Fibroblast of pulmonary artery (primary cell): ENCODE results near the gene PTPRM.

Experiments
- DNase-seq: peaks from one replicate; pipeline ENCODE4 v3.0.0-alpha.2; 2010; ENCODE audit warnings: low read depth
- H3K4me3 ChIP-seq: replicated peaks from 2 replicates; pipeline ENCODE4 v1.5.1; 2011; ENCODE audit warnings: low read depth, mild to moderate bottlenecking, control low read depth, low read length, moderate library complexity
- CTCF ChIP-seq: IDR thresholded peaks from 2 replicates; pipeline ENCODE4 v1.5.1; 2011; ENCODE audit warnings: mild to moderate bottlenecking, control low read depth, low read length, inconsistent platforms; ENCODE audit errors: missing control alignments

PTPRM gene

GRCh38 chr18:7726522-7726921 is 159.4 kb downstream of the PTPRM start:
- no peak overlapping the region for H3K4me3 ChIP-seq
- no peak for TF ChIP-seq CTCF

GRCh38 chr18:7727361-7728076 is 160.4 kb downstream of the PTPRM start:
- TF ChIP-seq CTCF: no peak
- no peak overlapping the region for H3K4me3 ChIP-seq

More at GRCh38 chr18:7726522-7726921, 159.4 kb downstream of the PTPRM start:
- DNase-seq: no peak

DNA sequence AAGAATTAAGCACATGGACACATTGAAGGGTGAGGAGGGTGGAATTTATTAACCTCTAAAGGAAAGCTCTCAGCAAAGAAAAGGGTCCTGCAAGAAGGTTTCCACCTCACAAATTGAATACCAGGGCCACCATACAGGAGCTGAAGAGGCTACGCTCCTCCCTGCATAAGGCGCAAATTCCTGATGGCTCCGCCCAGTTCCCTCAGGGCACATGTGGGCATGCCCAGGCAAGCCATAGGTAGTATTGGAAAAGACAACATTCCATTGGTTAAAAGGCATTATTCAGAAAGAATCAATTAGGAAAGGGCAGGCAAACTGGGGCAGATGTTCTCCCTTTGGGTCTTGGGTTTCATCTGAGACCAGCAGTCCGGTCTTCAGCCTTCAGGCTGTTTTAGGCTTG is 161.2 kb downstream of the PTPRM start:
- no peak for DNase-seq
- TF ChIP-seq CTCF: no peak
- H3K4me3 ChIP-seq: no peak overlapping the region

More at GRCh38 chr18:7727361-7728076, 160.4 kb downstream of the PTPRM start:
- no peak for DNase-seq

GRCh38 chr18:7729868-7730267 is 162.8 kb downstream of the PTPRM start:
- no peak for TF ChIP-seq CTCF
- no peak overlapping the region for H3K4me3 ChIP-seq
- DNase-seq: no peak

GRCh38 chr18:7730682-7731081 is 163.6 kb downstream of the PTPRM start:
- no peak for TF ChIP-seq CTCF
- no peak overlapping the region for H3K4me3 ChIP-seq
- no peak for DNase-seq

DNA sequence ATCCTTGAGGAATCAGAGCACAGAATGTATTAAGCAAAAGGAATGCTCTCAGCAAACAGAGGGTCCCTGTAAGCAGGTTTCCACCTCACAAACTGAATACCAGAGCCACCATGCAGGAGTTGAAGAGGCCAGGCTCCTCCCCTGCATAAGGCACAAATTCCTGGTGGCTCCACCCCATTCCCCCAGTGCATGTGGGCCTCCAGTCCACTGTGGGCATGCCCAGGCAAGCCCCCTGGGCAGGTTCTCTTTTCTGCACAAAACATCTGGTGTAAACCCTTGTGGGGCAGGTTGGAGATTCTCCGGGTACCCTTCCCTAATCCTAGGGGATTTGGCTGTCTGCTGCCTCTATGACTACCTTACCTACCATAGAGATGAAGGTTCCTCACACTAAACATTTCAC is 166.5 kb downstream of the PTPRM start:
- TF ChIP-seq CTCF: no peak
- H3K4me3 ChIP-seq: no peak overlapping the region
- DNase-seq: no peak

GRCh38 chr18:7735196-7735595 is 168.1 kb downstream of the PTPRM start:
- no peak for DNase-seq
- H3K4me3 ChIP-seq: no peak overlapping the region
- peak; percentile 43 for TF ChIP-seq CTCF
